A549 (cell line): Measurements from ENCODE around the gene CACNA2D4. TPM values are rescaled to one million over a fixed set of nuclear protein-coding genes. Genes with fewer than 3 reads are reported as not detected.
A peak's percentile ranks its signal among the peaks of the same experiment; 100 is the strongest.

Experiments
- ATAC-seq, 2 experiments: fragments of 200-7000 bp in 1 of 2; fragments of >200 bp in 1 of 2; cut with Nextera tagmentation in 1 of 2; cut with Tn5 transposase in 1 of 2; 3 replicates each; pipeline versions ENCODE4 v1.8.0 to v1.9.1; 2018 to 2020; ENCODE audit warnings: mild to moderate bottlenecking in 1 of 2, moderate library complexity in 1 of 2
- CTCF ChIA-PET: fragments of 300-600 bp; sonication (Branson Sonifier 250); formaldehyde crosslinking; extraction: SDS; loops from one replicate; lab custom pipeline; 2021; ENCODE audit warnings: antibody characterized with exemption, inconsistent platforms; lab: Yijun Ruan, JAX
- POLR2A ChIA-PET: fragments of 350-600 bp; formaldehyde crosslinking; extraction: SDS; loops from one replicate; lab custom pipeline; 2021; ENCODE audit warnings: antibody characterized with exemption, inconsistent platforms; lab: Yijun Ruan, JAX
- DNase-seq, 2 experiments: peaks; one replicate each; pipeline versions ENCODE4 v3.0.0 to v3.0.0-alpha.2; 2011 to 2016; ENCODE audit warnings: low read depth in 1 of 2, low spot score in 1 of 2
- FAIRE-seq: peaks from 2 replicates; lab custom pipeline; 2011; peaks lifted over from hg19 to GRCh38; lab: Jason Lieb, UNC
- H3K27ac ChIP-seq, 2 experiments: fragments of >200 bp; sonication (Bioruptor Twin); formaldehyde crosslinking; 3 replicates each; pipeline ENCODE4 v1.5.1; 2016 to 2017
- H3K4me1 ChIP-seq: fragments of >200 bp; sonication (Bioruptor Twin); formaldehyde crosslinking; 3 replicates; pipeline ENCODE4 v1.6.1; 2016
- H3K4me2 ChIP-seq: fragments of >200 bp; sonication (Bioruptor Twin); formaldehyde crosslinking; 3 replicates; pipeline ENCODE4 v1.6.1; 2016
- H3K4me3 ChIP-seq: fragments of >200 bp; sonication (Bioruptor Twin); formaldehyde crosslinking; 3 replicates; pipeline ENCODE4 v1.5.1; 2016
- H3K9me3 ChIP-seq: fragments of >200 bp; sonication (Bioruptor Twin); formaldehyde crosslinking; 3 replicates; pipeline ENCODE4 v1.6.1; 2016
- BCL3 ChIP-seq: fragments of >200 bp; sonication (Bioruptor Twin); formaldehyde crosslinking; IDR thresholded peaks from 3 replicates; pipeline ENCODE4 v1.6.1; 2016
- BHLHE40 ChIP-seq: IDR thresholded peaks from 2 replicates; pipeline ENCODE4 v1.6.1; 2012; ENCODE audit warnings: low read depth, low read length, inconsistent platforms
- CBX2 ChIP-seq: fragments of 200-600 bp; sonication (generic); IDR thresholded peaks from 2 replicates; pipeline ENCODE4 v1.6.1; 2016; ENCODE audit warnings: low read depth, mild to moderate bottlenecking, borderline replicate concordance
- CBX8 ChIP-seq: fragments of 200-600 bp; sonication (generic); IDR thresholded peaks from 2 replicates; pipeline ENCODE4 v1.6.1; 2016
- CEBPB ChIP-seq, 2 experiments: fragments of >200 bp in 1 of 2; sonication (Bioruptor Twin) in 1 of 2; formaldehyde crosslinking in 1 of 2; IDR thresholded peaks; 2 replicates each; pipeline ENCODE4 v1.6.1; 2012 to 2016
- CHD2 ChIP-seq: fragments of 150-350 bp; IDR thresholded peaks from 2 replicates; pipeline ENCODE4 v1.6.1; 2014; ENCODE audit warnings: low read length; ENCODE audit not compliant: partially characterized antibody
- CTCF ChIP-seq: fragments of >200 bp; sonication (Bioruptor Twin); formaldehyde crosslinking; IDR thresholded peaks from 3 replicates; pipeline ENCODE4 v1.5.1; 2016
- FOXS1 ChIP-seq: fragments of 250-450 bp; sonication (Bioruptor Pico); IDR thresholded peaks from 2 replicates; pipeline ENCODE4 v1.5.0; 2020; ENCODE audit warnings: mild to moderate bottlenecking, moderate library complexity
- MAFK ChIP-seq: fragments of 450-650 bp; IDR thresholded peaks from 2 replicates; pipeline ENCODE4 v1.6.1; 2014; ENCODE audit not compliant: partially characterized antibody
- MAX ChIP-seq: IDR thresholded peaks from 2 replicates; pipeline ENCODE4 v1.6.1; 2012
- MAZ ChIP-seq: fragments of 150-350 bp; IDR thresholded peaks from 2 replicates; pipeline ENCODE4 v1.6.1; 2014; ENCODE audit warnings: antibody characterized with exemption, low read depth, low read length, borderline replicate concordance
- MYC ChIP-seq: IDR thresholded peaks from 2 replicates; pipeline ENCODE4 v1.6.1; 2012; ENCODE audit warnings: mild to moderate bottlenecking, inconsistent platforms, low read length, improper control_type of control experiment, borderline replicate concordance
- PBX3 ChIP-seq: IDR thresholded peaks from 2 replicates; pipeline ENCODE4 v1.6.1; 2012
- RAD21 ChIP-seq, 2 experiments: fragments of >200 bp in 1 of 2; sonication (Bioruptor Twin) in 1 of 2; formaldehyde crosslinking in 1 of 2; IDR thresholded peaks in 1 of 2; conservative IDR thresholded peaks in 1 of 2; 2 replicates in 1 of 2; 3 replicates in 1 of 2; pipeline ENCODE4 v1.6.1; 2012 to 2018; ENCODE audit warnings: inconsistent platforms in 1 of 2
- RCOR1 ChIP-seq: fragments of 150-350 bp; IDR thresholded peaks from 2 replicates; pipeline ENCODE4 v1.6.1; 2014; ENCODE audit warnings: antibody characterized with exemption, low read length, low read depth
- RNF2 ChIP-seq: fragments of 200-600 bp; sonication (generic); IDR thresholded peaks from 2 replicates; pipeline ENCODE4 v1.6.1; 2016; ENCODE audit warnings: low read depth, mild to moderate bottlenecking, antibody characterized with exemption, moderate library complexity, borderline replicate concordance
- TP53 ChIP-seq: fragments of 250-450 bp; sonication (Bioruptor Pico); IDR thresholded peaks from 2 replicates; pipeline ENCODE4 v1.5.0; 2021; ENCODE audit warnings: mild to moderate bottlenecking, moderate library complexity
- USF2 ChIP-seq: fragments of 450-650 bp; IDR thresholded peaks from 2 replicates; pipeline ENCODE4 v1.6.1; 2014; ENCODE audit warnings: antibody characterized with exemption
- ZNF302 ChIP-seq: fragments of 250-450 bp; sonication (Bioruptor Pico); IDR thresholded peaks from 2 replicates; pipeline ENCODE4 v1.9.0; 2021; ENCODE audit warnings: inconsistent platforms, mild to moderate bottlenecking, moderate library complexity
- ZSCAN20 ChIP-seq: fragments of 250-450 bp; sonication (Bioruptor Pico); IDR thresholded peaks from 2 replicates; pipeline ENCODE4 v1.8.0; 2022; ENCODE audit warnings: mild to moderate bottlenecking, moderate library complexity
- WGBS: methylation state at CpG from one replicate; pipeline ENCODE4 v1.1.6; 2017; ENCODE audit errors: missing lambda C conversion rate; 5-methylcytosine and 5-hydroxymethylcytosine counted together
- polyA plus RNA-seq, 4 experiments: library from polyadenylated mRNA; depleted of rRNA in 3 of 4; stranded (reverse); fragments of >200 nt; fragmentation: RNase III in 1 of 4; extraction: RNeasy Plus Mini Kit Qiagen cat#74134 plus additional on column Dnase treatment in 1 of 4; gene quantifications; 2 replicates in 3 of 4; 3 replicates in 1 of 4; pipeline ENCODE4 v1.2.3, GENCODE V29; 2011 to 2017

The CACNA2D4 gene
- polyA plus RNA-seq, 2 of the 4 experiments (the other 2 are of a cell fraction) = not detected

GRCh38 chr12:1795785-1796514, 122.5 kb downstream of the CACNA2D4 start (continued):
- TF ChIP-seq BHLHE40 = no peak
- peak; percentile 56 for TF ChIP-seq MYC
- TF ChIP-seq CHD2 = no peak
- no peak for TF ChIP-seq CBX8
- no peak for TF ChIP-seq PBX3

GRCh38 chr12:1795221-1795784, 123.1 kb downstream of the CACNA2D4 start:
- ChIA-PET POLR2A (interaction anchor here (0.9 kb wide), 1 partner anchor 144 kb away, joined by 7 read pairs; no protein-coding TSS in a partner anchor), CTCF (interaction anchor here (0.6 to 14.6 kb wide), 41 partner anchors 9 to 822 kb away, joined by 3 to 483 read pairs (median 4); partner anchors contain the start of gene CACNA2D4)
- WGBS = 71% methylated on average over 19 of the region's 19 CpGs

GRCh38 chr12:1794440-1795090, 123.9 kb downstream of the CACNA2D4 start:
- TF ChIP-seq RAD21 (conservative IDR thresholded peaks at IDR 0.05 in 1 of 2, IDR thresholded peaks at IDR 0.05 in 1 of 2) = no peak
- no peak for TF ChIP-seq USF2
- no peak for TF ChIP-seq ZNF302 (CRISPR knock-in tag)
- TF ChIP-seq RCOR1 = no peak
- TF ChIP-seq MAX = no peak
- no peak for TF ChIP-seq RNF2
- TF ChIP-seq BCL3 = no peak
- TF ChIP-seq FOXS1 = no peak
- TF ChIP-seq CBX2 = no peak
- TF ChIP-seq MAZ = no peak
- TF ChIP-seq, all 56 proteins: peak for 0
- ChIA-PET POLR2A (no interaction called here), CTCF (interaction anchor here (0.6 to 14.6 kb wide), 21 partner anchors 9 to 823 kb away, joined by 3 to 483 read pairs (median 5); partner anchors contain the start of gene CACNA2D4)
- H3K4me2 ChIP-seq = no peak overlapping the region
- peaks cover 10% of the 10 kb centered on the region for H3K4me1 ChIP-seq
- DNase-seq (no peak), ATAC-seq (no peak), FAIRE-seq (no peak)
- no peak overlapping the region for H3K27ac ChIP-seq
- H3K4me3 ChIP-seq = no peak overlapping the region
- no peaks in the 10 kb centered on the region for H3K9me3 ChIP-seq
- 85% methylated on average over 15 of the region's 15 CpGs for WGBS

More at GRCh38 chr12:1795221-1795784, 123.1 kb downstream of the CACNA2D4 start:
- peak overlapping the region; percentile 62 to 75; a peak in 5 of 6 replicates for H3K27ac ChIP-seq
- DNase-seq = no peak
- no peaks in the 10 kb centered on the region for H3K9me3 ChIP-seq
- no peak for TF ChIP-seq TP53 (CRISPR knock-in tag)
- no peak for TF ChIP-seq ZSCAN20
- TF ChIP-seq CEBPB (IDR thresholded peaks at IDR 0.05) = no peak
- no peak for TF ChIP-seq MAFK
- no peak for TF ChIP-seq CTCF
- no peak for TF ChIP-seq MYC
- no peak for TF ChIP-seq BHLHE40
- no peak for FAIRE-seq
- H3K4me2 ChIP-seq = peak overlapping the region; percentile 98
- H3K4me1 ChIP-seq = peaks cover 10% of the 10 kb centered on the region
- H3K4me3 ChIP-seq = no peak overlapping the region; the same call in 2 of the 3 replicates
- ATAC-seq = no peak
